Measurements from ENCODE around the gene ATP6AP2.

DNA sequence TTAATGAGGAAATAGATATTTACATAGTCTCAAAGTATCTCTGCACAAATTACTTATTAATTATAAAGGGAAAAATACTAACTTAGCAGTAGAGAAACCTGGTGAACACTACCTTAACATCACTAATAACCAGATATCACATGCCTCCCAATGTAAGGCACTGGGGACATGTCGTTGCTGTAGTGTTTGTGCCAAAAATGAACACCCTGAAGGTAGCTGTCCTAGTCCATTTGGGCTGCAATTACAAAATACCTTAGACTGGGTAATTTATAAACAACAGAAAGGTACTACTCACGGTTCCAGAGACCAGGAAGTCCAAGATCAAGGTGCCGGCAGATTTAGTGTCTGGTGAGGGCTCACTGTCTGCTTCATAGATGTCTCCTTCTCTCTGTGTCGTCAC, 31.7 kb downstream of the ATP6AP2 start:
- no peak for TF ChIP-seq CTCF (IDR thresholded peaks at IDR 0.05)
- no peak for TF ChIP-seq SIN3A (IDR thresholded peaks at IDR 0.05; ENCODE audit: borderline replicate concordance, insufficient read depth, low read depth, low read length)
- no peak for TF ChIP-seq POLR2AphosphoS5 (IDR thresholded peaks at IDR 0.05; ENCODE audit: low read depth, low read length)
